Measurements from ENCODE around the gene NAA16. TPM values are rescaled to one million over a fixed set of nuclear protein-coding genes. Genes with fewer than 3 reads are reported as not detected.
A peak's percentile ranks its signal among the peaks of the same experiment; 100 is the strongest.
"Not testable (repeated sequence)": the region's sequence is repeated elsewhere in the genome, so short reads cannot be mapped to it uniquely, and the experiment has no call there.

NAA16 gene
- total RNA-seq, 1 donor from 2014 or later = 48.4 TPM

DNA sequence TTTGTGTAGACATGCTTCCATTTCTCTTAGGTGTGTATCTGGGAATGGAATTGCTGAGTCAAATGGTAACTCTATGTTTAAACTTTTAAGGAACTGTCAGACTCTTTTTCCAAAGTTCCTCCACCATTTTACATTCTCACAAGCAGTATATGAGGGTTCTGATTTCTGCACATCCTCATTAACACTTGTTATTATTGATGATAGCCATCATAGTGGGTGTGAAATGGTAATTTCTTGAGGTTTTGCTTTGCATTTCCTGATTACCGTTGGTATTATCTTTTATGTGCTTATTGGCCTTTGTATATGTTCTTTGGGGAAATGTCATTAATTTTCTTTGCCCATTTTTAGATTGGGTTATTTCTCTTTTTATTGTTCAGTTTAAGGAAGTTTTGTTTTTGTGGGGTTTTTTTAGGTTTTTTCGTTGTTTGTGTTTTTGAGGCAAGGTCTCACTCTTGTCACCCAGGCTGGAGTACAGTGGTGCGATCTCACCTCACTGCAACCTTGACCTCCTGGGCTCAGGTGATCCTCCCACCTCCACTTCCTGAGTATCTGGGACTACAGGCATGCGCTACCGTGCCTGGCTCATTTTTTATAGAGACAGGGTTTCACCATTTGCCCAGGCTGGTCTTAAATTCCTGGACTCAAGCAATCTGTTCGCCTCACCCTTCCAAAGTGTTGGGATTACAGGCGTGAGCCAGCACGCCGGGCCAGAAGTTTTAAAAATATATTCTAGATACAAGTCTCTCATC is 34.3 kb downstream of the NAA16 start:
- TF ChIP-seq, protein P1, sequence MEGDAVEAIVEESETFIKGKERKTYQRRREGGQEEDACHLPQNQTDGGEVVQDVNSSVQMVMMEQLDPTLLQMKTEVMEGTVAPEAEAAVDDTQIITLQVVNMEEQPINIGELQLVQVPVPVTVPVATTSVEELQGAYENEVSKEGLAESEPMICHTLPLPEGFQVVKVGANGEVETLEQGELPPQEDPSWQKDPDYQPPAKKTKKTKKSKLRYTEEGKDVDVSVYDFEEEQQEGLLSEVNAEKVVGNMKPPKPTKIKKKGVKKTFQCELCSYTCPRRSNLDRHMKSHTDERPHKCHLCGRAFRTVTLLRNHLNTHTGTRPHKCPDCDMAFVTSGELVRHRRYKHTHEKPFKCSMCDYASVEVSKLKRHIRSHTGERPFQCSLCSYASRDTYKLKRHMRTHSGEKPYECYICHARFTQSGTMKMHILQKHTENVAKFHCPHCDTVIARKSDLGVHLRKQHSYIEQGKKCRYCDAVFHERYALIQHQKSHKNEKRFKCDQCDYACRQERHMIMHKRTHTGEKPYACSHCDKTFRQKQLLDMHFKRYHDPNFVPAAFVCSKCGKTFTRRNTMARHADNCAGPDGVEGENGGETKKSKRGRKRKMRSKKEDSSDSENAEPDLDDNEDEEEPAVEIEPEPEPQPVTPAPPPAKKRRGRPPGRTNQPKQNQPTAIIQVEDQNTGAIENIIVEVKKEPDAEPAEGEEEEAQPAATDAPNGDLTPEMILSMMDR (IDR thresholded peaks at IDR 0.05; ENCODE audit: unreplicated experiment) = no peak
- H3K4me1 Mint-ChIP-seq (ENCODE audit: low read depth) = peaks cover under 1% of the 10 kb centered on the region
- H3K36me3 Mint-ChIP-seq (ENCODE audit: insufficient read depth) = peaks cover 58% of the 10 kb centered on the region
- H3K4me3 Mint-ChIP-seq (ENCODE audit: low read depth) = no peak overlapping the region
- H3K27me3 Mint-ChIP-seq = no peaks in the 10 kb centered on the region
- H3K27ac Mint-ChIP-seq = peak overlapping the region; percentile 19
- peaks cover 1% of the 10 kb centered on the region for H3K9me3 Mint-ChIP-seq (ENCODE audit: low read depth)
- DNase-seq (ENCODE audit: low spot score, unreplicated experiment) = no peak

DNA sequence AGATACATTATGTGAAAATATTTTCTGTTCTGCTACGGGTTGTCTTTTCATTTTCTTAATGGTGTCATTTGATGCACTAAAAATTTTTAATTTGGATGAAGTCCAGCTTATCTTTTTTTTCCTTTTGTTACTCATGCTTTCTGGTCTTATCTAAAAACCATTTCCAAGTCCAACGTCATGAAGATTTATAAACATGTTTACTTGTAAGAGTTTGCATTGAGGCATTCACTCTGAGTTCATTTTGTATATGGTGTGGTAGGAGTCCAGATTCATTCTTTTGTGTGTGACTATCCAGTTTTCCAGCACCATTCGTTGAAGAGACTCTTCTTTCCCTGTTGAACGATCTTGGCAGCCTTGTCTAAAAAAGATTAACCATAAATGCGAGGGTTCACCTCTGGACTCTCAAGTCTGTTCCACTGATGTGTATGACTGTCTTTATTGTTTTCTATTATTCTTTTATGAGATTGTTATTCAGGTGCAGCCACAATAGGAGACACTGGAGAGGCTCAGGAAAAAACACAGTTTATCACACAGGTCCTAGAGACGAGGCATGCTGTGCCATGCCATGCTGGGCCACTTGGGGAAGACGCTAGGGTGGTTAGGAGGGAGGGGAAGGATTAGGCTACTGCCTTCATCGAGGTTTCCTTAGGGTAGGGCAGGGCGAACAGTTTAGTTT is 35.0 kb downstream of the NAA16 start:
- H3K36me3 Mint-ChIP-seq (ENCODE audit: insufficient read depth) = peaks cover 56% of the 10 kb centered on the region
- TF ChIP-seq, protein P1 (IDR thresholded peaks at IDR 0.05; ENCODE audit: unreplicated experiment) = no peak

DNA sequence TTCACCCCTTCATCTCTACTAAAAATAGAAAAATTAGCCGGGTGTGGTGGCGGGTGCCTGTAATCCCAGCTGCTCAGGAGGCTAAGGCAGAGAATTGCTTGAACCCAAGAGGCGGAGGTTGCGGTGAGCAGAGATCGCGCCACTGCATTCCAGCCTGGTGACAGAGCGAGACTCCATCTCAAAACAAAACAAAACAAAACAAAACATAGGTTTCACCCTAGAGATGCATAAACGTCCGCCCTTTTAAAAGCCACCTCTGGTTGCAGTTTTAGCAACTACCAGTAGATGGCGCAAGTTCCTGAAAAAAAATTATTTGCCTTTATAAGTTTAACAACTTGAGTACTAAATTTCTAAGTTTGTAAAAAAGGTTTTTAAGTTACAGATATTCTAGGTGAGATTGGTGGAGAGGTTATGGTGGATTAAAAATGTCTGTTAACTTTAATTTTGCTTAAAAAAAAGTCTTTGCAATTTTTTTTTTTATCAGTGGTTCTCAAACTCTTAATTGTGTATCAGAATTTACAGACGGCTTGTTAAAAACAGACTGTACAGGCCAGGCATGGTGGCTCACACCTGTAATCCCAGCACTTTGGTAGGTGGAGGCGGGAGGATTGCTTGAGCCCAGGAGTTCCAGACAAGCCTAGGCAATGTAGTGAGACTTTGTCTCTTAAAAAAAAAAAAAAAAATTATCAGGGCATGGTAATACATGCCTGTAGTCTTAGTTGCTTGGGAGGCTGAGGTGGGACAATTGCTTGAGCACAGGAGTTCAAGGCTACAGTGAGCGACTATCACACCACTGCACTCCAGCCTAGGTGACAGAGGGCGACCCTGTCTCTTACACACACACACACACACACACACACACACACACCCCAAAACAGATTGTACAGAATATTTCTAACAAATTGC is 42.1 kb downstream of the NAA16 start:
- Mint-ChIP-seq H3K27ac (peak overlapping the region; percentile 80), H3K4me3 (ENCODE audit: low read depth) (no peak overlapping the region), H3K36me3 (ENCODE audit: insufficient read depth) (peaks cover 19% of the 10 kb centered on the region), H3K4me1 (ENCODE audit: low read depth) (peaks cover 1% of the 10 kb centered on the region), H3K27me3 (no peaks in the 10 kb centered on the region), H3K9me3 (ENCODE audit: low read depth) (no peaks in the 10 kb centered on the region)
- TF ChIP-seq, protein P1 (IDR thresholded peaks at IDR 0.05; ENCODE audit: unreplicated experiment) = peak; percentile 88
- no peak for DNase-seq (ENCODE audit: low spot score, unreplicated experiment)

More for the DNA sequence above, 35.0 kb downstream of the NAA16 start:
- Mint-ChIP-seq H3K9me3 (ENCODE audit: low read depth) (no peaks in the 10 kb centered on the region), H3K4me3 (ENCODE audit: low read depth) (no peak overlapping the region), H3K27me3 (no peaks in the 10 kb centered on the region), H3K27ac (no peak overlapping the region), H3K4me1 (ENCODE audit: low read depth) (no peaks in the 10 kb centered on the region)
- DNase-seq (ENCODE audit: low spot score, unreplicated experiment) = no peak

DNA sequence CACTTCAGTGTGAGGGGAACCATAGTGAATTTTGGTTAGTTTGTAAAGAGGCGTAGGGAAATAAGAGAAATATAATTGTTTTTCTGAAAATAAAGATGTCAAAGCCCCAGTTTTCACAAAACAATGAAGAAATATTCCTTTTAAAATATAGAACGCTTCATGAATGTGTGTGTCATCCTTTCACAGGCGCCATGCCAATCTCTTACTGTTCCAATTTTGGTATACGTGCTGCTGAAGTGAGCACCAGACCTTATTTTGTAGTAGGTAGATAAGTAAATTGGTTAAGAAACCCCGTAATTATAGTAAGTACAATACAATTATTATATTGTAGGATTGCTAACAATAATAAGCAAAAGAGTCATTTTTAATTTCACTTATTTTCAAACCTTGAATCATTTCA is 43.3 kb downstream of the NAA16 start:
- Mint-ChIP-seq H3K4me1 (ENCODE audit: low read depth) (peaks cover 1% of the 10 kb centered on the region), H3K27ac (no peak overlapping the region), H3K27me3 (no peaks in the 10 kb centered on the region), H3K9me3 (ENCODE audit: low read depth) (no peaks in the 10 kb centered on the region), H3K36me3 (ENCODE audit: insufficient read depth) (peaks cover 13% of the 10 kb centered on the region), H3K4me3 (ENCODE audit: low read depth) (no peak overlapping the region)
- TF ChIP-seq, protein P1 (IDR thresholded peaks at IDR 0.05; ENCODE audit: unreplicated experiment) = no peak
- no peak for DNase-seq (ENCODE audit: low spot score, unreplicated experiment)

DNA sequence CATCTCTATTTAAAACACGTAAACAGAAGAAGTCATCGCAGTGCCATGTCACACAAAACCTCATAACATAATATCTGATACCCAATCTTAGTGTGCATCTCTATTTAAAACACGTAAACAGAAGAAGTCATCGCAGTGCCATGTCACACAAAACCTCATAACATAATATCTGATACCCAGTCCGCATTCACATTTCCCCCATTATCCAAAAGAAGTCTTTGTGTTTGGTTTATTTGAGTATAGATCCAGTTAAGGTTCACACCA is 45.2 kb downstream of the NAA16 start:
- H3K4me1 Mint-ChIP-seq (ENCODE audit: low read depth); H3K9me3 Mint-ChIP-seq (ENCODE audit: low read depth); H3K27ac Mint-ChIP-seq; DNase-seq (ENCODE audit: low spot score, unreplicated experiment); H3K4me3 Mint-ChIP-seq (ENCODE audit: low read depth); H3K27me3 Mint-ChIP-seq: not testable (repeated sequence)
- H3K36me3 Mint-ChIP-seq (ENCODE audit: insufficient read depth) = peaks cover 13% of the 10 kb centered on the region

Measured in progenitor cell of endocrine pancreas (in vitro differentiated cells).